Type B pancreatic cell (in vitro differentiated cells): Measurements from ENCODE around the gene EFNA4. TPM values are rescaled to one million over a fixed set of nuclear protein-coding genes. Genes with fewer than 3 reads are reported as not detected.

Source experiments
- DNase-seq: peaks from one replicate; pipeline ENCODE4 v3.0.0; 2021; ENCODE audit warnings: mixed read lengths; ENCODE audit not compliant: unreplicated experiment; ENCODE audit errors: extremely low spot score
- H3K27ac Mint-ChIP-seq: 2 replicates; pipeline ENCODE4 v1.8.0; 2021; ENCODE audit warnings: mild to moderate bottlenecking, mixed read lengths
- H3K27me3 Mint-ChIP-seq: 2 replicates; pipeline ENCODE4 v1.8.0; 2021; ENCODE audit warnings: mixed read lengths
- H3K36me3 Mint-ChIP-seq: 2 replicates; pipeline ENCODE4 v1.8.0; 2021; ENCODE audit warnings: mixed read lengths
- H3K4me1 Mint-ChIP-seq: one replicate; pipeline ENCODE4 v1.8.0; 2021; ENCODE audit warnings: mixed read lengths; ENCODE audit not compliant: unreplicated experiment
- H3K4me3 Mint-ChIP-seq: 2 replicates; pipeline ENCODE4 v1.8.0; 2021; ENCODE audit warnings: mild to moderate bottlenecking, mixed read lengths
- H3K9me3 Mint-ChIP-seq: 2 replicates; pipeline ENCODE4 v1.8.0; 2021; ENCODE audit warnings: mixed read lengths
- total RNA-seq: library from RNA; stranded (reverse); gene quantifications from 2 replicates; pipeline ENCODE4 v1.2.1, GENCODE V29; 2021; ENCODE audit warnings: low replicate concordance
- TF ChIP-seq, protein P1 (sequence below): fragments of 200-600 bp; sonication (generic); conservative IDR thresholded peaks from 2 replicates; pipeline ENCODE4 v1.5.0; 2021; ENCODE audit warnings: antibody characterized with exemption, mild to moderate bottlenecking

EFNA4 gene
- total RNA-seq, 1 donor from 2014 or later: 22.1 TPM

DNA sequence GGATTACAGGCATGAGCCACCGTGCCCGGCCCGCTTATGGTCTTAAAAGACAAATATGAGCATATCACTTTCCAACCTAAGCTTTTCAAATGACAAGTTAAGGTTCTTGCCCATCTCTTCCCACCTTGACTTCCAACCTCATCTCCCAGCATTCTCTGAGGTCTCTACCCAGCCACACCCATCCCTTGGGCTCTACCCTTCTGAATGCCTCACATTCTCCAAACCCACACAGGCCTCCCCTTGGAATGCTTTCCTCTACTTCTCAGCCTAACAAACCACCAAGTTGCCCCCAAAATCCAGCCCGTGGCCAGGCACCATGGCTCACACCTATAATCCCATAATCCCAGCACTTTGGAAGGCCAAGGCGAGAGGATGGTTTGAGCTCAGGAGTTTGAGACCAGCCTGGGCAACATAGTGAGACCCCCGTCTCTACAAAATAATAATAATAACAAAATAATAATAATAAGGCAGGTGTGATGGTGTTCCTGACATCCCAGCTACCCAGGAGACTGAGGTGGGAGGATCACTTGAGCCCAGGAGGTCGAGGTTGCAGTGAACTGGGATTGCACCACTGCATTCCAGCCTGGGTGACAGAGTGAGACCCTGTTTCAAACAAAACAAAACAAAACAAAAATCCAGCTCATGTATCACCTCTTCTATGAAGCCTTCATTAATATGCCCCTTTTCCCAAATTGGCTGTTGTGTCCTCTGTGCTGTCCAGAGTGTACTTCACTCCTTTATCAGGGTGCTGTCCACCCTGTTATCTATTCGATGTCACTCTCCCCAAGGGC lies 41.2 kb upstream of the EFNA4 start:
- no peaks in the 10 kb centered on the region for H3K36me3 Mint-ChIP-seq
- peak overlapping the region; percentile 30 for H3K27ac Mint-ChIP-seq
- no peaks in the 10 kb centered on the region for H3K27me3 Mint-ChIP-seq
- DNase-seq: no peak
- peaks cover 25% of the 10 kb centered on the region for H3K4me1 Mint-ChIP-seq
- H3K4me3 Mint-ChIP-seq: peak overlapping the region; percentile 4
- TF ChIP-seq, protein P1, sequence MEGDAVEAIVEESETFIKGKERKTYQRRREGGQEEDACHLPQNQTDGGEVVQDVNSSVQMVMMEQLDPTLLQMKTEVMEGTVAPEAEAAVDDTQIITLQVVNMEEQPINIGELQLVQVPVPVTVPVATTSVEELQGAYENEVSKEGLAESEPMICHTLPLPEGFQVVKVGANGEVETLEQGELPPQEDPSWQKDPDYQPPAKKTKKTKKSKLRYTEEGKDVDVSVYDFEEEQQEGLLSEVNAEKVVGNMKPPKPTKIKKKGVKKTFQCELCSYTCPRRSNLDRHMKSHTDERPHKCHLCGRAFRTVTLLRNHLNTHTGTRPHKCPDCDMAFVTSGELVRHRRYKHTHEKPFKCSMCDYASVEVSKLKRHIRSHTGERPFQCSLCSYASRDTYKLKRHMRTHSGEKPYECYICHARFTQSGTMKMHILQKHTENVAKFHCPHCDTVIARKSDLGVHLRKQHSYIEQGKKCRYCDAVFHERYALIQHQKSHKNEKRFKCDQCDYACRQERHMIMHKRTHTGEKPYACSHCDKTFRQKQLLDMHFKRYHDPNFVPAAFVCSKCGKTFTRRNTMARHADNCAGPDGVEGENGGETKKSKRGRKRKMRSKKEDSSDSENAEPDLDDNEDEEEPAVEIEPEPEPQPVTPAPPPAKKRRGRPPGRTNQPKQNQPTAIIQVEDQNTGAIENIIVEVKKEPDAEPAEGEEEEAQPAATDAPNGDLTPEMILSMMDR: no peak
- H3K9me3 Mint-ChIP-seq: no peaks in the 10 kb centered on the region

DNA sequence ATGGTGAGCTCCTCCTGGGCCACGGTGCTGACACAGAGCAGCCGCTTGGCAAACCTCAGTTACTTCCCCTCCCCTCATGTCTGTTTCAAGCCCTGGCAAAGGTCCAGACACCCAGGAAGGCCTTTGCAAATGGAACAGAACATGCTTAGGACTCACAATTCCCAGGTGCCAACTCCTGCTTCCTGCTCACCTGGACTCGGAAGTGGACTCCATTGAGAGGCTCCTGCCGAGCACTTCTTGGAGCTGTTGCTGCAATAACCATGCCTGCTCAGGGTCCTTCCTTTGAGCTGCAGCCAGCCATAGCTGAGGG lies 40.7 kb upstream of the EFNA4 start:
- Mint-ChIP-seq H3K4me3 (no peak overlapping the region), H3K27me3 (no peaks in the 10 kb centered on the region), H3K9me3 (no peaks in the 10 kb centered on the region), H3K36me3 (no peaks in the 10 kb centered on the region), H3K27ac (no peak overlapping the region), H3K4me1 (peaks cover 25% of the 10 kb centered on the region)
- TF ChIP-seq, protein P1: no peak
- DNase-seq: no peak

DNA sequence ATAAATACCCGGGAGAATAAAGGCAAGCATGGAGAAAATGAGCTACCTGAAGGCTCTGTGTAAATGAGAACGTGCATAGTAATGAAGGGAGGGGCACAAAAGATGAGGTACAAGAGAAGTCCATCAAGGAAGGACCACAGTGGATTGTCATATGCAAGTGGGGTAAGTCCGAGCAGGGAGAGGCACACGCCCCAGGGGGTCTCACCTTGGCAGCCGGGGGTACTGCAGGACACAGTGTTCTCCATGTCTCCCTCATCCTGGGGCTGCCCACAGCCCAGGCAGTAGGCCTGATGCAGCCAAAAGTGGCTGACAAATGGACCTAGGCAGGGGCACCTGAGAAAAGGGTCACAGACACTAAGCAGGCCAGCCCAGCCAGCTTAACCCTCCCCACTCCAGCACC lies 39.9 kb upstream of the EFNA4 start:
- no peaks in the 10 kb centered on the region for H3K27me3 Mint-ChIP-seq
- no peak for DNase-seq
- TF ChIP-seq, protein P1: no peak
- H3K4me3 Mint-ChIP-seq: no peak overlapping the region
- no peaks in the 10 kb centered on the region for H3K36me3 Mint-ChIP-seq
- peak overlapping the region; percentile 12 for H3K27ac Mint-ChIP-seq
- peaks cover 25% of the 10 kb centered on the region for H3K4me1 Mint-ChIP-seq
- no peaks in the 10 kb centered on the region for H3K9me3 Mint-ChIP-seq

DNA sequence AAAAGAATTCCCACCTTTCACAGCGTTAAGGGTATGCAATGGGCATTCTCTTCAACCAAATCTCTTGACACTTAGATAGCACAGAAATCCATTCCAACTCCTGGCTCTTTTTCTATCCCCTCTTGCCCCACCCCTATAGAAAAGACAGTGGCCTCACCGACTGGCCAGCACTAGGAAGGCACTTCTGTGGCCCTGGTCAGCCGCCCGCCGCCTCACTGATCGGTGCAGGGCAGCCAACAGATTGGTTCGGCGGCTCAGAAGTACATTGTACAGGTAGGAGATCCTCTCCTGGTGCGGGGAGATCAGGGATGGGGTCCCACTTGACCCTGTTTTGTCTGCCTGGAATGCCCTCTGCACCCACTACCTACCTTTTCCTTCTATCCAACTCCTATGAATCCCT lies 39.2 kb upstream of the EFNA4 start:
- TF ChIP-seq, protein P1: no peak
- Mint-ChIP-seq H3K27me3 (peaks cover 4% of the 10 kb centered on the region), H3K27ac (no peak overlapping the region), H3K9me3 (no peaks in the 10 kb centered on the region), H3K4me3 (no peak overlapping the region), H3K4me1 (peaks cover 19% of the 10 kb centered on the region), H3K36me3 (no peaks in the 10 kb centered on the region)
- no peak for DNase-seq

DNA sequence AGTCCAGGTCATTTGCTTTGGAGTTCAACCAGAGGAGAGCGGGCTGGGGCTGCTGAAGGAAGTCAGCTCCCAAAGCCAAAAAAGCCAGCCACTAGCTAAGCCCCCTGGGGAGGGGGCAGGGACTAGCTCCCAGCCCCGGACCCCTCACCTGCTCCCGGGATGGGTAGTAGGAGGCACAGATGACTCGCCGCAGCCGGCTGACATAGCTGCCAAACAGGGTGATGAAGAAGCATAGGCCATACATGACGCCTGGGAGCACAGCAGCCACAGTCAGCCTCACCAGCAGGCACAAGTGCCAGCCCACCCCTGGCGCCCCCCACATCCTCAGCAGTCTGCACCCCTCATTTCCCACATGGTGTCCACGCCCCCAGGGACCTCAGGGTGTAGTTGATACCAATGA lies 37.4 kb upstream of the EFNA4 start:
- H3K9me3 Mint-ChIP-seq: no peaks in the 10 kb centered on the region
- H3K36me3 Mint-ChIP-seq: no peaks in the 10 kb centered on the region
- TF ChIP-seq, protein P1: no peak
- no peak overlapping the region for H3K4me3 Mint-ChIP-seq
- peaks cover 10% of the 10 kb centered on the region for H3K4me1 Mint-ChIP-seq
- H3K27me3 Mint-ChIP-seq: peaks cover 4% of the 10 kb centered on the region
- no peak overlapping the region for H3K27ac Mint-ChIP-seq
- DNase-seq: no peak
